Activated naive CD4-positive, alpha-beta T cell (primary cell): ENCODE results near the gene FAM219B.
"Not testable (repeated sequence)": the region's sequence is repeated elsewhere in the genome, so short reads cannot be mapped to it uniquely, and the experiment has no call there.

Experiments
- DNase-seq, 4 experiments: peaks; one replicate each; lab custom pipeline; 2025; lab: John Stamatoyannopoulos, UW

FAM219B gene

GRCh38 chr15:74906450-74907162 lies at the start of gene FAM219B:
Gene FAM219B, minus strand, starts transcription at chr15:74906851. Its CDS starts 51 bp downstream, at chr15:74906800.
- DNase-seq = peak; percentile 26 to 58 (median 42)

GRCh38 chr15:74955796-74956647 lies 49.4 kb upstream of the FAM219B start:
- DNase-seq = peak; percentile 38 to 62 (median 40)

- DNase-seq = no peak
These were observed 48.4 kb upstream of the FAM219B start for GRCh38 chr15:74955017-74955416.

- no peak for DNase-seq
These were observed 47.9 kb upstream of the FAM219B start for GRCh38 chr15:74954515-74954914.

- no peak for DNase-seq
These were observed 44.4 kb upstream of the FAM219B start for GRCh38 chr15:74951006-74951405.

GRCh38 chr15:74950078-74950908 lies 43.6 kb upstream of the FAM219B start:
- DNase-seq = peak; percentile 28 to 73 (median 56)

- peak; percentile 59 to 87 (median 78) for DNase-seq
These were observed 31.1 kb upstream of the FAM219B start, which contains the start of gene COX5A for GRCh38 chr15:74937590-74938371. Gene COX5A, minus strand, starts transcription at chr15:74938073. Its CDS starts 59 bp downstream, at chr15:74938014.

GRCh38 chr15:74937272-74937589 lies 30.6 kb upstream of the FAM219B start:
- DNase-seq = no peak

- DNase-seq = not testable (repeated sequence)
These were observed 28.5 kb upstream of the FAM219B start for GRCh38 chr15:74935193-74935592.

GRCh38 chr15:74933573-74933972 lies 26.9 kb upstream of the FAM219B start:
- no peak for DNase-seq

- DNase-seq = no peak
These were observed 22.1 kb upstream of the FAM219B start for GRCh38 chr15:74928771-74929198.

GRCh38 chr15:74924525-74924924 lies 17.9 kb upstream of the FAM219B start:
- no peak for DNase-seq

- no peak for DNase-seq
These were observed 13.8 kb upstream of the FAM219B start for GRCh38 chr15:74920456-74920855.

GRCh38 chr15:74917676-74918075 lies 11.0 kb upstream of the FAM219B start:
- DNase-seq = no peak

- not testable (repeated sequence) for DNase-seq
These were observed 7.1 kb upstream of the FAM219B start for GRCh38 chr15:74913799-74914198.

- DNase-seq = no peak
These were observed 6.4 kb upstream of the FAM219B start for GRCh38 chr15:74913041-74913440.

GRCh38 chr15:74908635-74909034 lies 2.0 kb upstream of the FAM219B start:
- DNase-seq = no peak

- no peak for DNase-seq
These were observed 666 bp upstream of the FAM219B start for GRCh38 chr15:74907163-74907870.

GRCh38 chr15:74906067-74906449 lies 593 bp downstream of the FAM219B start:
- peak in 1 of 4 experiments; percentile 26 for DNase-seq

GRCh38 chr15:74904190-74904805 lies 2.4 kb downstream of the FAM219B start:
- DNase-seq = no peak
